Measurements from ENCODE around the gene ADCY7. TPM values are rescaled to one million over a fixed set of nuclear protein-coding genes. Genes with fewer than 3 reads are reported as not detected.

Gene ADCY7
- polyA plus RNA-seq, 1 experiment, result 8.5 TPM

GRCh38 chr16:50273382-50273690, 7.0 kb downstream of the ADCY7 start:
- Histone ChIP-seq H3K27me3 (ENCODE audit: control insufficient read depth, insufficient read depth, low read length) (no peaks in the 10 kb centered on the region), H3K4me3 (ENCODE audit: low read depth, low read length) (no peak overlapping the region), H3K27ac (ENCODE audit: low read depth, low read length) (no peak overlapping the region), H3K9me3 (ENCODE audit: control insufficient read depth, insufficient read depth, low read length) (no peaks in the 10 kb centered on the region; the same call in 1 of the 2 replicates)
- TF ChIP-seq, protein P1, sequence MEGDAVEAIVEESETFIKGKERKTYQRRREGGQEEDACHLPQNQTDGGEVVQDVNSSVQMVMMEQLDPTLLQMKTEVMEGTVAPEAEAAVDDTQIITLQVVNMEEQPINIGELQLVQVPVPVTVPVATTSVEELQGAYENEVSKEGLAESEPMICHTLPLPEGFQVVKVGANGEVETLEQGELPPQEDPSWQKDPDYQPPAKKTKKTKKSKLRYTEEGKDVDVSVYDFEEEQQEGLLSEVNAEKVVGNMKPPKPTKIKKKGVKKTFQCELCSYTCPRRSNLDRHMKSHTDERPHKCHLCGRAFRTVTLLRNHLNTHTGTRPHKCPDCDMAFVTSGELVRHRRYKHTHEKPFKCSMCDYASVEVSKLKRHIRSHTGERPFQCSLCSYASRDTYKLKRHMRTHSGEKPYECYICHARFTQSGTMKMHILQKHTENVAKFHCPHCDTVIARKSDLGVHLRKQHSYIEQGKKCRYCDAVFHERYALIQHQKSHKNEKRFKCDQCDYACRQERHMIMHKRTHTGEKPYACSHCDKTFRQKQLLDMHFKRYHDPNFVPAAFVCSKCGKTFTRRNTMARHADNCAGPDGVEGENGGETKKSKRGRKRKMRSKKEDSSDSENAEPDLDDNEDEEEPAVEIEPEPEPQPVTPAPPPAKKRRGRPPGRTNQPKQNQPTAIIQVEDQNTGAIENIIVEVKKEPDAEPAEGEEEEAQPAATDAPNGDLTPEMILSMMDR (IDR thresholded peaks at IDR 0.05; ENCODE audit: low read depth, low read length), result no peak
- POLR2A ChIA-PET, result no interaction called here
- DNase-seq (ENCODE audit: low read depth, low spot score), result no peak
- CTCF ChIA-PET, result interaction anchor here (0.6 to 1.1 kb wide), 2 partner anchors 23 to 53 kb away, joined by 3 read pairs; no protein-coding TSS in a partner anchor

GRCh38 chr16:50273888-50274325, 7.6 kb downstream of the ADCY7 start:
- DNase-seq (ENCODE audit: low read depth, low spot score), result no peak
- H3K4me3 ChIP-seq (ENCODE audit: low read depth, low read length), result no peak overlapping the region
- CTCF ChIA-PET, result interaction anchor here (0.6 kb wide), 1 partner anchor 52 kb away, joined by 3 read pairs; no protein-coding TSS in a partner anchor
- TF ChIP-seq, protein P1 (IDR thresholded peaks at IDR 0.05; ENCODE audit: low read depth, low read length), result no peak
- no peaks in the 10 kb centered on the region; the same call in 1 of the 2 replicates for H3K9me3 ChIP-seq (ENCODE audit: control insufficient read depth, insufficient read depth, low read length)
- no peak overlapping the region for H3K27ac ChIP-seq (ENCODE audit: low read depth, low read length)
- POLR2A ChIA-PET, result no interaction called here
- H3K27me3 ChIP-seq (ENCODE audit: control insufficient read depth, insufficient read depth, low read length), result no peaks in the 10 kb centered on the region

- POLR2A ChIA-PET, result no interaction called here
- no peak for DNase-seq (ENCODE audit: low read depth, low spot score)
- CTCF ChIA-PET, result interaction anchor here (1.3 kb wide), 1 partner anchor 80 kb away, joined by 3 read pairs; no protein-coding TSS in a partner anchor
- TF ChIP-seq, protein P1 (IDR thresholded peaks at IDR 0.05; ENCODE audit: low read depth, low read length), result no peak
- Histone ChIP-seq H3K27ac (ENCODE audit: low read depth, low read length) (no peak overlapping the region), H3K27me3 (ENCODE audit: control insufficient read depth, insufficient read depth, low read length) (no peaks in the 10 kb centered on the region), H3K4me3 (ENCODE audit: low read depth, low read length) (no peak overlapping the region), H3K9me3 (ENCODE audit: control insufficient read depth, insufficient read depth, low read length) (no peaks in the 10 kb centered on the region; the same call in 1 of the 2 replicates)
These were observed 8.2 kb downstream of the ADCY7 start for GRCh38 chr16:50274326-50275097.

DNA sequence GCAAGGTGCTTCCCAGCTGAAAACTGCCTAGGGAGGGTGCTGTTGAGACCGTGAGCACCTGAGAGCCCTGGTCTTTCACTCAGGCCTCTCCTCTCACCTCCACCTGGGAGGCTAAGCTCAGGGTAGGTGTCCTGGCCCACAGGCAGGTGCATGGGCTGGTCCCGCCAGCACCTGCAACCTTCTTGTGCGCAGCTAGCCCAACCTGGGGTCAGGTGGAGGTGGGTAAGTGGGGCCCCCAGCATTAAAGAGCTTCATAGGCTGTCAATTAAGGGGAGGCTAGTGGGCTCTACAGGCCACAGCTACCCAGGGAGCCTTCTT, 8.7 kb downstream of the ADCY7 start:
- ChIA-PET POLR2A (no interaction called here), CTCF (interaction anchor here (1.3 kb wide), 1 partner anchor 80 kb away, joined by 3 read pairs; no protein-coding TSS in a partner anchor)

More for the DNA sequence above, 8.7 kb downstream of the ADCY7 start:
- DNase-seq (ENCODE audit: low read depth, low spot score), result no peak
- H3K27me3 ChIP-seq (ENCODE audit: control insufficient read depth, insufficient read depth, low read length), result no peaks in the 10 kb centered on the region
- TF ChIP-seq, protein P1 (IDR thresholded peaks at IDR 0.05; ENCODE audit: low read depth, low read length), result no peak
- H3K9me3 ChIP-seq (ENCODE audit: control insufficient read depth, insufficient read depth, low read length), result no peaks in the 10 kb centered on the region; the same call in 1 of the 2 replicates
- H3K4me3 ChIP-seq (ENCODE audit: low read depth, low read length), result no peak overlapping the region
- no peak overlapping the region for H3K27ac ChIP-seq (ENCODE audit: low read depth, low read length)
